Islet of Langerhans (tissue), 1 donor: ENCODE measurements around the gene COL1A1.

Source experiments
- FAIRE-seq: peaks from one replicate; lab custom pipeline; 2011; peaks lifted over from hg19 to GRCh38; lab: Jason Lieb, UNC

The COL1A1 gene

GRCh38 chr17:50171371-50172071 lies 29.9 kb downstream of the COL1A1 start:
- FAIRE-seq, result no peak

GRCh38 chr17:50170662-50171370 lies 30.6 kb downstream of the COL1A1 start:
- no peak for FAIRE-seq

- no peak for FAIRE-seq
These were observed 31.5 kb downstream of the COL1A1 start for GRCh38 chr17:50169881-50170459.

GRCh38 chr17:50169121-50169764 lies 32.2 kb downstream of the COL1A1 start:
- no peak for FAIRE-seq

GRCh38 chr17:50168319-50168718 lies 33.1 kb downstream of the COL1A1 start:
- FAIRE-seq, result no peak

GRCh38 chr17:50167371-50167770 lies 34.1 kb downstream of the COL1A1 start:
- FAIRE-seq, result no peak

GRCh38 chr17:50166518-50167181 lies 34.8 kb downstream of the COL1A1 start:
- FAIRE-seq, result no peak

- FAIRE-seq, result no peak
These were observed 35.4 kb downstream of the COL1A1 start, which contains the start of gene SGCA for GRCh38 chr17:50165867-50166517. TSS of gene SGCA (plus strand) at chr17:50166005. CDS start at chr17:50166041, 36 bp downstream.

GRCh38 chr17:50165466-50165865 lies 36.0 kb downstream of the COL1A1 start:
- no peak for FAIRE-seq

GRCh38 chr17:50165066-50165465 lies 36.4 kb downstream of the COL1A1 start:
- no peak for FAIRE-seq

- no peak for FAIRE-seq
These were observed 36.8 kb downstream of the COL1A1 start for GRCh38 chr17:50164697-50164988.

GRCh38 chr17:50163843-50164696 lies 37.4 kb downstream of the COL1A1 start:
- no peak for FAIRE-seq

- no peak for FAIRE-seq
These were observed 38.8 kb downstream of the COL1A1 start for GRCh38 chr17:50162466-50163254.

GRCh38 chr17:50161911-50162288 lies 39.5 kb downstream of the COL1A1 start:
- FAIRE-seq, result no peak

- no peak for FAIRE-seq
These were observed 40.2 kb downstream of the COL1A1 start for GRCh38 chr17:50161023-50161910.

- no peak for FAIRE-seq
These were observed 43.5 kb downstream of the COL1A1 start for GRCh38 chr17:50157891-50158290.

- FAIRE-seq, result no peak
These were observed 46.2 kb downstream of the COL1A1 start for GRCh38 chr17:50155115-50155819.

GRCh38 chr17:50154604-50155003 lies 46.8 kb downstream of the COL1A1 start:
- no peak for FAIRE-seq
